HEK293T (cell line): ENCODE results near the gene COX6A2.

Experiments
- BHLHE40 ChIP-seq: fragments of 450-650 bp; IDR thresholded peaks from 2 replicates; pipeline ENCODE4 v1.6.1; 2016; ENCODE audit warnings: mild to moderate bottlenecking, moderate library complexity, borderline replicate concordance
- L3MBTL2 ChIP-seq: fragments of 450-650 bp; conservative IDR thresholded peaks from 2 replicates; pipeline ENCODE4 v1.6.1; 2016; ENCODE audit warnings: mild to moderate bottlenecking
- SUZ12 ChIP-seq: fragments of 450-650 bp; IDR thresholded peaks from 2 replicates; pipeline ENCODE4 v1.6.1; 2016; ENCODE audit warnings: mild to moderate bottlenecking

GRCh38 chr16:31397701-31398100 is 30.5 kb downstream of the COX6A2 start:
- no peak for TF ChIP-seq BHLHE40
- no peak for TF ChIP-seq SUZ12
- no peak for TF ChIP-seq L3MBTL2
